Activated CD8-positive, alpha-beta T cell treated with anti-CD3 and anti-CD28 coated beads, Interleukin-2, amount 10 ng/mL, durations not matched to agents 7 days and 5 days (primary cell): Measurements from ENCODE around the gene STX11. TPM values are rescaled to one million over a fixed set of nuclear protein-coding genes. Genes with fewer than 3 reads are reported as not detected.

Experiments used
- ATAC-seq: fragments of 150-1000 bp; cut with Tn5 transposase; one replicate; pipeline ENCODE4 v1.10.0; 2021; ENCODE audit warnings: moderate library complexity
- CTCF ChIA-PET: fragments of 350-600 bp; sonication (Branson Sonifier 250); formaldehyde crosslinking; loops from one replicate; lab custom pipeline; 2021; ENCODE audit warnings: antibody characterized with exemption; lab: Charles Lee
- POLR2A ChIA-PET: fragments of 350-600 bp; sonication (Branson Sonifier 250); formaldehyde crosslinking; loops from one replicate; lab custom pipeline; 2021; ENCODE audit warnings: antibody characterized with exemption; lab: Charles Lee
- DNase-seq: peaks from one replicate; pipeline ENCODE4 v3.0.0-alpha.2; 2020
- H3K27ac Mint-ChIP-seq: one replicate; pipeline ENCODE4 v1.8.0; 2021; ENCODE audit warnings: mild to moderate bottlenecking, mixed read lengths
- H3K27me3 Mint-ChIP-seq: one replicate; pipeline ENCODE4 v1.8.0; 2021; ENCODE audit warnings: low read depth, mixed read lengths
- H3K36me3 Mint-ChIP-seq: one replicate; pipeline ENCODE4 v1.8.0; 2021; ENCODE audit warnings: low read depth, mixed read lengths
- H3K4me1 Mint-ChIP-seq: one replicate; pipeline ENCODE4 v1.8.0; 2021; ENCODE audit warnings: low read depth, mixed read lengths
- H3K4me3 Mint-ChIP-seq: one replicate; pipeline ENCODE4 v1.8.0; 2021; ENCODE audit warnings: mild to moderate bottlenecking, mixed read lengths
- H3K9me3 Mint-ChIP-seq: one replicate; pipeline ENCODE4 v1.8.0; 2022; ENCODE audit warnings: mixed read lengths; ENCODE audit not compliant: insufficient read depth
- total RNA-seq, 2 experiments: library from RNA; stranded (reverse); gene quantifications; one replicate each; pipeline ENCODE4 v1.2.3, GENCODE V29; 2021

The STX11 gene
- total RNA-seq, 2 experiments from 2014 or later: 13.9 to 14.1 TPM

GRCh38 chr6:144156338-144156737 is 6.0 kb downstream of the STX11 start:
- POLR2A ChIA-PET: interaction anchor here (0.8 kb wide), 1 partner anchor 92 kb away, joined by 3 read pairs; no protein-coding TSS in a partner anchor
- ATAC-seq: no peak
- peaks cover 49% of the 10 kb centered on the region for H3K36me3 Mint-ChIP-seq

GRCh38 chr6:144156991-144157390 is 6.7 kb downstream of the STX11 start:
- Mint-ChIP-seq H3K4me1 (peaks cover 39% of the 10 kb centered on the region), H3K27ac (no peak overlapping the region), H3K4me3 (no peak overlapping the region), H3K9me3 (no peaks in the 10 kb centered on the region), H3K36me3 (peaks cover 47% of the 10 kb centered on the region), H3K27me3 (no peaks in the 10 kb centered on the region)
- DNase-seq: no peak
- ChIA-PET POLR2A (interaction anchor here (0.7 to 0.8 kb wide), 2 partner anchors 93 to 178 kb away, joined by 3 read pairs; no protein-coding TSS in a partner anchor), CTCF (interaction anchor here (1.1 to 1.4 kb wide), 2 partner anchors 8 to 27 kb away, joined by 3 to 4 read pairs; no protein-coding TSS in a partner anchor)
- no peak for ATAC-seq

More at GRCh38 chr6:144156338-144156737, 6.0 kb downstream of the STX11 start:
- CTCF ChIA-PET: interaction anchor here (0.6 to 1.4 kb wide), 5 partner anchors 8 to 478 kb away, joined by 3 to 4 read pairs (median 3); no protein-coding TSS in a partner anchor
- Mint-ChIP-seq H3K9me3 (no peaks in the 10 kb centered on the region), H3K27ac (no peak overlapping the region), H3K27me3 (no peaks in the 10 kb centered on the region), H3K4me3 (no peak overlapping the region), H3K4me1 (peaks cover 46% of the 10 kb centered on the region)
- no peak for DNase-seq

GRCh38 chr6:144158133-144158532 is 7.8 kb downstream of the STX11 start:
- CTCF ChIA-PET: interaction anchor here (1.5 kb wide), 1 partner anchor 60 kb away, joined by 3 read pairs; no protein-coding TSS in a partner anchor
- POLR2A ChIA-PET: interaction anchor here (0.6 kb wide), 1 partner anchor 1748 kb away, joined by 3 read pairs; no protein-coding TSS in a partner anchor
- no peaks in the 10 kb centered on the region for H3K27me3 Mint-ChIP-seq
- peaks cover 46% of the 10 kb centered on the region for H3K36me3 Mint-ChIP-seq
- no peak for ATAC-seq
- no peak for DNase-seq
- no peak overlapping the region for H3K4me3 Mint-ChIP-seq
- no peaks in the 10 kb centered on the region for H3K9me3 Mint-ChIP-seq
- H3K4me1 Mint-ChIP-seq: peaks cover 28% of the 10 kb centered on the region
- H3K27ac Mint-ChIP-seq: no peak overlapping the region

GRCh38 chr6:144159223-144159622 is 8.9 kb downstream of the STX11 start:
- ChIA-PET CTCF (interaction anchor here (0.9 to 1.5 kb wide), 3 partner anchors 19 to 59 kb away, joined by 3 read pairs; no protein-coding TSS in a partner anchor), POLR2A (no interaction called here)
- no peak overlapping the region for H3K4me3 Mint-ChIP-seq
- ATAC-seq: no peak
- no peak for DNase-seq
- H3K27ac Mint-ChIP-seq: no peak overlapping the region
- H3K4me1 Mint-ChIP-seq: peaks cover 24% of the 10 kb centered on the region
- H3K27me3 Mint-ChIP-seq: no peaks in the 10 kb centered on the region
- no peaks in the 10 kb centered on the region for H3K9me3 Mint-ChIP-seq
- H3K36me3 Mint-ChIP-seq: peaks cover 41% of the 10 kb centered on the region

GRCh38 chr6:144159742-144160141 is 9.4 kb downstream of the STX11 start:
- ChIA-PET POLR2A (interaction anchor here (1.6 kb wide), 1 partner anchor 96 kb away, joined by 3 read pairs; no protein-coding TSS in a partner anchor), CTCF (interaction anchor here (0.6 to 0.9 kb wide), 3 partner anchors 18 to 322 kb away, joined by 3 read pairs; no protein-coding TSS in a partner anchor)
- Mint-ChIP-seq H3K4me1 (peaks cover 18% of the 10 kb centered on the region), H3K27ac (no peak overlapping the region), H3K4me3 (no peak overlapping the region), H3K36me3 (peaks cover 40% of the 10 kb centered on the region), H3K9me3 (no peaks in the 10 kb centered on the region), H3K27me3 (no peaks in the 10 kb centered on the region)
- ATAC-seq (no peak), DNase-seq (no peak)

GRCh38 chr6:144160431-144161005 is 10.2 kb downstream of the STX11 start:
- Mint-ChIP-seq H3K27ac (no peak overlapping the region), H3K36me3 (peaks cover 39% of the 10 kb centered on the region)
- POLR2A ChIA-PET: interaction anchor here (0.7 to 1.6 kb wide), 2 partner anchors 9 to 97 kb away, joined by 3 read pairs; no protein-coding TSS in a partner anchor

GRCh38 chr6:144161975-144162374 is 11.7 kb downstream of the STX11 start:
- POLR2A ChIA-PET: no interaction called here
- peaks cover 32% of the 10 kb centered on the region for H3K36me3 Mint-ChIP-seq
- CTCF ChIA-PET: interaction anchor here (1.3 kb wide), 1 partner anchor 10 kb away, joined by 3 read pairs; no protein-coding TSS in a partner anchor
- H3K27ac Mint-ChIP-seq: no peak overlapping the region
- ATAC-seq (no peak), DNase-seq (no peak)
- H3K4me3 Mint-ChIP-seq: no peak overlapping the region
- H3K9me3 Mint-ChIP-seq: no peaks in the 10 kb centered on the region
- no peaks in the 10 kb centered on the region for H3K27me3 Mint-ChIP-seq
- peaks cover 4% of the 10 kb centered on the region for H3K4me1 Mint-ChIP-seq

More at GRCh38 chr6:144160431-144161005, 10.2 kb downstream of the STX11 start:
- H3K27me3 Mint-ChIP-seq: no peaks in the 10 kb centered on the region
- CTCF ChIA-PET: interaction anchor here (0.6 to 1.3 kb wide), 2 partner anchors 8 to 322 kb away, joined by 3 read pairs; no protein-coding TSS in a partner anchor
- peaks cover 12% of the 10 kb centered on the region for H3K4me1 Mint-ChIP-seq
- ATAC-seq (no peak), DNase-seq (no peak)
- H3K9me3 Mint-ChIP-seq: no peaks in the 10 kb centered on the region
- H3K4me3 Mint-ChIP-seq: no peak overlapping the region

GRCh38 chr6:144162977-144163376 is 12.7 kb downstream of the STX11 start:
- Mint-ChIP-seq H3K27ac (no peak overlapping the region), H3K36me3 (peaks cover 28% of the 10 kb centered on the region), H3K9me3 (no peaks in the 10 kb centered on the region), H3K27me3 (no peaks in the 10 kb centered on the region), H3K4me3 (no peak overlapping the region), H3K4me1 (peaks cover 4% of the 10 kb centered on the region)
- no peak for DNase-seq
- ATAC-seq: no peak
- ChIA-PET CTCF (no interaction called here), POLR2A (no interaction called here)

- no peak for ATAC-seq
- Mint-ChIP-seq H3K27ac (no peak overlapping the region), H3K27me3 (no peaks in the 10 kb centered on the region), H3K9me3 (no peaks in the 10 kb centered on the region), H3K4me1 (peaks cover 4% of the 10 kb centered on the region), H3K36me3 (peaks cover 37% of the 10 kb centered on the region), H3K4me3 (no peak overlapping the region)
- ChIA-PET CTCF (no interaction called here), POLR2A (interaction anchor here (0.7 kb wide), 1 partner anchor 15 kb away, joined by 3 read pairs; no protein-coding TSS in a partner anchor)
- no peak for DNase-seq
These were observed 15.5 kb downstream of the STX11 start for GRCh38 chr6:144165784-144166183.

- Mint-ChIP-seq H3K4me1 (peaks cover 2% of the 10 kb centered on the region), H3K27me3 (no peaks in the 10 kb centered on the region), H3K9me3 (no peaks in the 10 kb centered on the region), H3K36me3 (peaks cover 46% of the 10 kb centered on the region), H3K4me3 (no peak overlapping the region), H3K27ac (no peak overlapping the region)
- DNase-seq: no peak
- ATAC-seq: no peak
- ChIA-PET POLR2A (no interaction called here), CTCF (no interaction called here)
These were observed 19.7 kb downstream of the STX11 start for GRCh38 chr6:144170044-144170443.

GRCh38 chr6:144171406-144171805 is 21.1 kb downstream of the STX11 start:
- Mint-ChIP-seq H3K4me1 (peaks cover 2% of the 10 kb centered on the region), H3K27me3 (no peaks in the 10 kb centered on the region), H3K27ac (no peak overlapping the region), H3K4me3 (no peak overlapping the region), H3K9me3 (no peaks in the 10 kb centered on the region), H3K36me3 (peaks cover 46% of the 10 kb centered on the region)
- no peak for ATAC-seq
- no peak for DNase-seq
- ChIA-PET CTCF (interaction anchor here (1.1 kb wide), 1 partner anchor 10 kb away, joined by 3 read pairs; no protein-coding TSS in a partner anchor), POLR2A (no interaction called here)

GRCh38 chr6:144174006-144174405 is 23.7 kb downstream of the STX11 start:
- no peak overlapping the region for H3K4me3 Mint-ChIP-seq
- ChIA-PET CTCF (interaction anchor here (0.7 kb wide), 1 partner anchor 395 kb away, joined by 3 read pairs; no protein-coding TSS in a partner anchor), POLR2A (no interaction called here)
- no peaks in the 10 kb centered on the region for H3K9me3 Mint-ChIP-seq
- no peak for ATAC-seq
- no peak for DNase-seq
- H3K4me1 Mint-ChIP-seq: peaks cover 7% of the 10 kb centered on the region
- H3K36me3 Mint-ChIP-seq: peaks cover 44% of the 10 kb centered on the region
- no peaks in the 10 kb centered on the region for H3K27me3 Mint-ChIP-seq
- H3K27ac Mint-ChIP-seq: no peak overlapping the region
